HL-60 (cell line): Measurements from ENCODE around the gene MUC6.

Source experiments
- GABPA ChIP-seq: IDR thresholded peaks from 2 replicates; pipeline ENCODE4 v1.6.1; 2012; ENCODE audit warnings: low read depth
- POLR2AphosphoS5 ChIP-seq: IDR thresholded peaks from 2 replicates; pipeline ENCODE4 v1.6.1; 2012; ENCODE audit warnings: low read depth
- SPI1 ChIP-seq: IDR thresholded peaks from 2 replicates; pipeline ENCODE4 v1.6.1; 2012; ENCODE audit warnings: low read depth, mild to moderate bottlenecking, borderline replicate concordance
- TF ChIP-seq, protein P1 (sequence below): IDR thresholded peaks from one replicate; pipeline ENCODE4 v1.5.1; 2011; ENCODE audit warnings: low read length, control low read depth, inconsistent platforms; ENCODE audit not compliant: insufficient read depth

GRCh38 chr11:992577-992976, 43.9 kb downstream of the MUC6 start:
- TF ChIP-seq GABPA (no peak), SPI1 (no peak), POLR2AphosphoS5 (no peak)
- TF ChIP-seq, protein P1, sequence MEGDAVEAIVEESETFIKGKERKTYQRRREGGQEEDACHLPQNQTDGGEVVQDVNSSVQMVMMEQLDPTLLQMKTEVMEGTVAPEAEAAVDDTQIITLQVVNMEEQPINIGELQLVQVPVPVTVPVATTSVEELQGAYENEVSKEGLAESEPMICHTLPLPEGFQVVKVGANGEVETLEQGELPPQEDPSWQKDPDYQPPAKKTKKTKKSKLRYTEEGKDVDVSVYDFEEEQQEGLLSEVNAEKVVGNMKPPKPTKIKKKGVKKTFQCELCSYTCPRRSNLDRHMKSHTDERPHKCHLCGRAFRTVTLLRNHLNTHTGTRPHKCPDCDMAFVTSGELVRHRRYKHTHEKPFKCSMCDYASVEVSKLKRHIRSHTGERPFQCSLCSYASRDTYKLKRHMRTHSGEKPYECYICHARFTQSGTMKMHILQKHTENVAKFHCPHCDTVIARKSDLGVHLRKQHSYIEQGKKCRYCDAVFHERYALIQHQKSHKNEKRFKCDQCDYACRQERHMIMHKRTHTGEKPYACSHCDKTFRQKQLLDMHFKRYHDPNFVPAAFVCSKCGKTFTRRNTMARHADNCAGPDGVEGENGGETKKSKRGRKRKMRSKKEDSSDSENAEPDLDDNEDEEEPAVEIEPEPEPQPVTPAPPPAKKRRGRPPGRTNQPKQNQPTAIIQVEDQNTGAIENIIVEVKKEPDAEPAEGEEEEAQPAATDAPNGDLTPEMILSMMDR: no peak
